GM12878 (cell line): ENCODE results near the gene SBNO2. TPM values are rescaled to one million over a fixed set of nuclear protein-coding genes. Genes with fewer than 3 reads are reported as not detected.
A peak's percentile ranks its signal among the peaks of the same experiment; 100 is the strongest.

ENCODE experiments used
- ATAC-seq: fragments of 200-7000 bp; cut with Tn5 transposase; 3 replicates; pipeline ENCODE4 v1.9.1; 2020; ENCODE audit warnings: mild to moderate bottlenecking, moderate library complexity
- BruUV-seq: library from RNA; stranded (reverse); fragments of 400-500 nt; replicated peaks from 2 replicates; lab custom pipeline; 2021; lab: Mats Ljungman, UMichigan
- CTCF ChIA-PET: fragments of 300-600 bp; sonication (Branson Sonifier 250); formaldehyde crosslinking; extraction: SDS; loops from one replicate; lab custom pipeline; 2021; ENCODE audit warnings: inconsistent platforms; lab: Yijun Ruan, JAX
- POLR2A ChIA-PET: fragments of 350-600 bp; formaldehyde crosslinking; extraction: SDS; loops from one replicate; lab custom pipeline; 2021; ENCODE audit warnings: inconsistent platforms; lab: Charles Lee
- RAD21 ChIA-PET: fragments of 300-600 bp; sonication (Branson Sonifier 250); formaldehyde crosslinking; loops from one replicate; lab custom pipeline; 2023; ENCODE audit warnings: antibody characterized with exemption; ENCODE audit not compliant: unreplicated experiment; lab: Charles Lee
- SMC1A ChIA-PET: fragments of 300-600 bp; sonication (Branson Sonifier 250); formaldehyde crosslinking; loops from one replicate; lab custom pipeline; 2023; ENCODE audit not compliant: unreplicated experiment, uncharacterized antibody; lab: Charles Lee
- DNase-seq: peaks from one replicate; pipeline ENCODE4 v3.0.0-alpha.2; 2011; ENCODE audit warnings: low read depth, low spot score
- FAIRE-seq: peaks from 3 replicates; lab custom pipeline; 2011; peaks lifted over from hg19 to GRCh38; lab: Jason Lieb, UNC
- H2AFZ ChIP-seq: 2 replicates; pipeline ENCODE4 v1.6.0; 2011; ENCODE audit warnings: low read depth, low read length, control low read depth; ENCODE audit not compliant: control insufficient read depth
- H3K27ac ChIP-seq: 2 replicates; pipeline ENCODE4 v1.5.1; 2011; ENCODE audit warnings: control low read depth; ENCODE audit not compliant: control insufficient read depth, insufficient read depth
- H3K27me3 ChIP-seq, 2 experiments: replicated peaks in 1 of 2; 2 replicates each; pipeline versions ENCODE4 v1.6.0 to v1.6.1; 2011; ENCODE audit warnings: low read length in 1 of 2; ENCODE audit not compliant: control insufficient read depth in 2 of 2, insufficient read depth in 2 of 2
- H3K36me3 ChIP-seq, 2 experiments: 2 replicates each; pipeline ENCODE4 v1.5.1; 2011; ENCODE audit warnings: low read length in 1 of 2; ENCODE audit not compliant: control insufficient read depth in 2 of 2, insufficient read depth in 2 of 2
- H3K4me1 ChIP-seq: 2 replicates; pipeline ENCODE4 v1.6.1; 2011; ENCODE audit warnings: mild to moderate bottlenecking, low read length, moderate library complexity, mixed read lengths; ENCODE audit not compliant: control insufficient read depth, insufficient read depth
- H3K4me2 ChIP-seq: 2 replicates; pipeline ENCODE4 v1.6.0; 2011; ENCODE audit warnings: control low read depth; ENCODE audit not compliant: control insufficient read depth, insufficient read depth
- H3K4me3 ChIP-seq: fragments of 200-600 bp; sonication (generic); 2 replicates; pipeline ENCODE4 v1.5.1; 2016
- H3K79me2 ChIP-seq: 2 replicates; pipeline ENCODE4 v1.6.0; 2011; ENCODE audit warnings: low read length; ENCODE audit not compliant: control insufficient read depth, insufficient read depth
- H3K9ac ChIP-seq: 2 replicates; pipeline ENCODE4 v1.8.0; 2011; ENCODE audit warnings: low read length, control low read depth, mixed read lengths; ENCODE audit not compliant: control insufficient read depth, insufficient read depth
- H3K9me3 ChIP-seq: replicated peaks from 3 replicates; pipeline ENCODE4 v1.5.1; 2011; ENCODE audit warnings: mild to moderate bottlenecking, low read length; ENCODE audit not compliant: control insufficient read depth, insufficient read depth
- H4K20me1 ChIP-seq: 2 replicates; pipeline ENCODE4 v1.6.0; 2011; ENCODE audit not compliant: control insufficient read depth, insufficient read depth
- EZH2 ChIP-seq: IDR thresholded peaks from 2 replicates; pipeline ENCODE4 v1.6.1; 2012; ENCODE audit warnings: low read depth, mild to moderate bottlenecking, control low read depth, inconsistent platforms, low read length, borderline replicate concordance; ENCODE audit not compliant: control insufficient read depth
- FOXM1 ChIP-seq: IDR thresholded peaks from 2 replicates; pipeline ENCODE4 v1.6.1; 2012; ENCODE audit warnings: low read depth, mild to moderate bottlenecking, inconsistent platforms, low read length, moderate library complexity
- GATAD2B ChIP-seq: fragments of 450-650 bp; conservative IDR thresholded peaks from 2 replicates; pipeline ENCODE4 v1.6.1; 2017; ENCODE audit warnings: low read depth, mild to moderate bottlenecking, moderate library complexity
- LARP7 ChIP-seq: fragments of 450-650 bp; IDR thresholded peaks from 2 replicates; pipeline ENCODE4 v1.6.1; 2017; ENCODE audit warnings: mild to moderate bottlenecking
- MLLT1 ChIP-seq: fragments of 450-650 bp; IDR thresholded peaks from 2 replicates; pipeline ENCODE4 v1.6.1; 2016; ENCODE audit warnings: mild to moderate bottlenecking
- MTA3 ChIP-seq: IDR thresholded peaks from 2 replicates; pipeline ENCODE4 v1.6.1; 2012; ENCODE audit warnings: low read length, inconsistent platforms, borderline replicate concordance
- MYC ChIP-seq: IDR thresholded peaks from 2 replicates; pipeline ENCODE4 v1.6.1; 2011; ENCODE audit warnings: mild to moderate bottlenecking, low read length, moderate library complexity, inconsistent platforms; ENCODE audit not compliant: insufficient read depth, insufficient replicate concordance, insufficient read length, severe bottlenecking
- POLR2AphosphoS2 ChIP-seq: IDR thresholded peaks from 2 replicates; pipeline ENCODE4 v1.6.1; 2011; ENCODE audit warnings: low read depth, mild to moderate bottlenecking, low read length, improper control_type of control experiment, moderate library complexity
- POU2F2 ChIP-seq: IDR thresholded peaks from 3 replicates; pipeline ENCODE4 v1.6.1; 2011; ENCODE audit warnings: low read depth, mild to moderate bottlenecking, low read length, borderline replicate concordance
- SIX5 ChIP-seq: IDR thresholded peaks from 2 replicates; pipeline ENCODE4 v1.6.1; 2011; ENCODE audit warnings: mild to moderate bottlenecking, low read depth, low read length, moderate library complexity; ENCODE audit not compliant: severe bottlenecking
- SUPT20H ChIP-seq: IDR thresholded peaks from 2 replicates; pipeline ENCODE4 v1.6.1; 2011; ENCODE audit warnings: low read depth, mild to moderate bottlenecking, low read length, moderate library complexity, borderline replicate concordance; ENCODE audit not compliant: control insufficient read depth
- ZBED1 ChIP-seq: IDR thresholded peaks from 2 replicates; pipeline ENCODE4 v1.6.1; 2016; ENCODE audit warnings: borderline replicate concordance
- WGBS: methylation state at CpG from one replicate; pipeline ENCODE4 v1.1.6; 2016; ENCODE audit warnings: low lambda C conversion rate; ENCODE audit not compliant: insufficient replicate concordance, insufficient coverage; ENCODE audit errors: missing lambda C conversion rate; 5-methylcytosine and 5-hydroxymethylcytosine counted together
- in situ Hi-C: fragments of 300-500 bp; cut with MboI; formaldehyde crosslinking; loops from 9 replicates; pipeline ENCODE4 v1.14.3; 2018; ENCODE audit warnings: mixed read lengths
- intact Hi-C: fragments of 100-400 bp; cut with micrococcal nuclease; formaldehyde crosslinking; loops from one replicate; pipeline ENCODE4 v1.14.2; 2022; ENCODE audit not compliant: unreplicated experiment
- polyA plus RNA-seq, 11 experiments: library from polyadenylated mRNA; depleted of rRNA in 4 of 11; unstranded in 6 of 11; stranded (reverse) in 5 of 11; fragments of >200 nt; fragmentation: Nextera tagmentation in 4 of 11; fragmentation: Illumina TruSeq in 1 of 11; extraction: Ambion mirVana in 4 of 11; extraction: Trizol in 1 of 11; gene quantifications; 1 replicate in 1 of 11; 2 replicates in 10 of 11; pipeline versions ENCODE4 v1.2.1 to v1.2.3, GENCODE V29; 2011 to 2016; ENCODE audit warnings: inconsistent platforms in 2 of 11, missing spikeins in 2 of 11, low read depth in 1 of 11
- total RNA-seq, 4 experiments: library from RNA; depleted of rRNA in 3 of 4; stranded (reverse); fragments of >200 nt in 3 of 4; fragmentation: Illumina TruSeq in 1 of 4; extraction: Trizol in 1 of 4; gene quantifications; 2 replicates each; pipeline versions ENCODE4 v1.2.1 to v1.2.3, GENCODE V29; 2013 to 2021

The SBNO2 gene
- total and polyA plus RNA-seq, 10 of the 15 experiments (the other 5 are each of a cell fraction or from before 2014, with no cell fraction given): 0.08 to 44.6 (median 5.4) TPM

GRCh38 chr19:1064661-1065605 is 109.1 kb downstream of the SBNO2 start (continued):
- TF ChIP-seq MLLT1 (no peak), LARP7 (0 out of 2 replicates have a peak, but pooled peaks have one; percentile 36), MYC (peak; percentile 53), GATAD2B (peak; percentile 84)

GRCh38 chr19:1063909-1064660 is 110.0 kb downstream of the SBNO2 start:
- ChIA-PET SMC1A (interaction anchor here (1.0 to 2.3 kb wide), 4 partner anchors 11 to 49 kb away, joined by 3 to 11 read pairs (median 4); no protein-coding TSS in a partner anchor), RAD21 (interaction anchor here (0.6 to 1.4 kb wide), 10 partner anchors 13 to 70 kb away, joined by 3 to 6 read pairs (median 4); no protein-coding TSS in a partner anchor), CTCF (interaction anchor here (0.9 to 2.2 kb wide), 10 partner anchors 11 to 130 kb away, joined by 3 to 11 read pairs (median 4); partner anchors contain the start of genes ABCA7 and RNU6-2), POLR2A (interaction anchor here (0.6 to 2.8 kb wide), 11 partner anchors 9 to 149 kb away, joined by 3 to 12 read pairs (median 4); no protein-coding TSS in a partner anchor)
- TF ChIP-seq POLR2AphosphoS2: no peak
- TF ChIP-seq SIX5: no peak
- TF ChIP-seq SUPT20H: no peak
- TF ChIP-seq ZBED1: no peak
- TF ChIP-seq MTA3: no peak
- no peak for TF ChIP-seq POU2F2
- TF ChIP-seq FOXM1: no peak
- TF ChIP-seq EZH2: no peak
- Histone ChIP-seq H3K36me3 (no peaks in the 10 kb centered on the region), H3K4me3 (no peak overlapping the region), H3K9ac (no peak overlapping the region), H3K27ac (no peak overlapping the region), H3K79me2 (peaks cover 18% of the 10 kb centered on the region), H4K20me1 (no peaks in the 10 kb centered on the region), H3K4me2 (no peak overlapping the region; the same call in 1 of the 2 replicates), H2AFZ (no peak overlapping the region; the same call in 1 of the 2 replicates), H3K9me3 (no peaks in the 10 kb centered on the region), H3K27me3 (no peaks in the 10 kb centered on the region), H3K4me1 (peaks cover 17% of the 10 kb centered on the region)
- 93% methylated on average over 34 of the region's 37 CpGs for WGBS
- ATAC-seq: no peak
- DNase-seq: no peak
- BruUV-seq: no TSS peak
- FAIRE-seq: no peak
- intact Hi-C loops: loop anchor here (2.0 kb wide), 1 partner anchor 23 kb away; the partner anchor contains the start of gene ABCA7
- in situ Hi-C loops: no loop called here
